Measurements from ENCODE around the gene ANKS1B.

Gene ANKS1B

GRCh38 chr12:99861731-99862130 lies 123.0 kb downstream of the ANKS1B start:
- no peaks in the 10 kb centered on the region for H3K36me3 ChIP-seq (ENCODE audit: insufficient read depth, low read length)
- no peak overlapping the region for H3K9ac ChIP-seq (ENCODE audit: low read length)
- TF ChIP-seq EZH2 (IDR thresholded peaks at IDR 0.05; ENCODE audit: borderline replicate concordance, low read length): no peak
- TF ChIP-seq CTCF (IDR thresholded peaks at IDR 0.05; ENCODE audit: low read length): no peak
- no peak overlapping the region for H3K27ac ChIP-seq (ENCODE audit: low read depth, low read length, poor library complexity, severe bottlenecking)
- H3K4me1 ChIP-seq (ENCODE audit: insufficient read depth, low read length, severe bottlenecking): no peaks in the 10 kb centered on the region
- no peak overlapping the region for H3K4me2 ChIP-seq (ENCODE audit: low read length)
- no peak overlapping the region for H2AFZ ChIP-seq (ENCODE audit: low read length)
- no peaks in the 10 kb centered on the region for H3K9me2 ChIP-seq (ENCODE audit: low read depth, low read length)
- H3F3A ChIP-seq (ENCODE audit: insufficient read depth, low read length): no peaks in the 10 kb centered on the region
- no peaks in the 10 kb centered on the region for H3K79me2 ChIP-seq (ENCODE audit: insufficient read depth, low read length)
- no peak overlapping the region for H3K4me3 ChIP-seq (ENCODE audit: low read depth, low read length, poor library complexity, severe bottlenecking)
- no peaks in the 10 kb centered on the region for H3K27me3 ChIP-seq (ENCODE audit: insufficient read depth, low read length)
- H4K20me1 ChIP-seq (ENCODE audit: insufficient read depth, low read length): no peaks in the 10 kb centered on the region
- H3K9me3 ChIP-seq (ENCODE audit: low read length): no peaks in the 10 kb centered on the region

DNA sequence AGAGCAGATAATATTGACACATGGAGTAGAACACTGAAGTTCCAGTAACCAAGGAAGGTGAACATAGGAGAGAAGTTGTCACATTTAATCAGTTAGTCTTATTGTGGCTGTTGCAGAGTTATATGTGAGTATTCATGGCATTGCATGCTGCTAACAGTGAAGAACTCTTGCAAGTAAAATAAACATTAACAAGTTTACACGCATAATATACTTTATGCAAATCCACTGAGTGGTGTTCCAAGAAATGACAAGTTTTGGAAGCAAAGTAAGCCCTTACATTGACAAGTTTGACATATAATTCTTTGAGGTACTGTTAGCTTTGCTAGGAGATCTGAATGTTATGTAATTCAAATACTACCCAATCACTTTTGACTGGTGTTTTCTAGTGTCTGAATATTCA lies 125.6 kb downstream of the ANKS1B start:
- no peaks in the 10 kb centered on the region for H3K9me2 ChIP-seq (ENCODE audit: low read depth, low read length)
- H3K9ac ChIP-seq (ENCODE audit: low read length): no peak overlapping the region
- H2AFZ ChIP-seq (ENCODE audit: low read length): no peak overlapping the region
- H3F3A ChIP-seq (ENCODE audit: insufficient read depth, low read length): no peaks in the 10 kb centered on the region
- no peaks in the 10 kb centered on the region for H3K27me3 ChIP-seq (ENCODE audit: insufficient read depth, low read length)
- no peak overlapping the region for H3K27ac ChIP-seq (ENCODE audit: low read depth, low read length, poor library complexity, severe bottlenecking)
- H3K36me3 ChIP-seq (ENCODE audit: insufficient read depth, low read length): no peaks in the 10 kb centered on the region
- no peak overlapping the region for H3K4me3 ChIP-seq (ENCODE audit: low read depth, low read length, poor library complexity, severe bottlenecking)
- TF ChIP-seq EZH2 (IDR thresholded peaks at IDR 0.05; ENCODE audit: borderline replicate concordance, low read length): no peak
- no peak for TF ChIP-seq CTCF (IDR thresholded peaks at IDR 0.05; ENCODE audit: low read length)
- no peaks in the 10 kb centered on the region for H3K79me2 ChIP-seq (ENCODE audit: insufficient read depth, low read length)
- no peaks in the 10 kb centered on the region for H4K20me1 ChIP-seq (ENCODE audit: insufficient read depth, low read length)
- H3K4me1 ChIP-seq (ENCODE audit: insufficient read depth, low read length, severe bottlenecking): no peaks in the 10 kb centered on the region
- H3K9me3 ChIP-seq (ENCODE audit: low read length): no peaks in the 10 kb centered on the region
- no peak overlapping the region for H3K4me2 ChIP-seq (ENCODE audit: low read length)

- Histone ChIP-seq H3K36me3 (ENCODE audit: insufficient read depth, low read length) (no peaks in the 10 kb centered on the region), H3K4me2 (ENCODE audit: low read length) (no peak overlapping the region), H3K27ac (ENCODE audit: low read depth, low read length, poor library complexity, severe bottlenecking) (no peak overlapping the region), H3K9me2 (ENCODE audit: low read depth, low read length) (no peaks in the 10 kb centered on the region), H3K4me3 (ENCODE audit: low read depth, low read length, poor library complexity, severe bottlenecking) (no peak overlapping the region), H3F3A (ENCODE audit: insufficient read depth, low read length) (no peaks in the 10 kb centered on the region), H2AFZ (ENCODE audit: low read length) (no peak overlapping the region), H3K27me3 (ENCODE audit: insufficient read depth, low read length) (no peaks in the 10 kb centered on the region), H4K20me1 (ENCODE audit: insufficient read depth, low read length) (no peaks in the 10 kb centered on the region), H3K79me2 (ENCODE audit: insufficient read depth, low read length) (no peaks in the 10 kb centered on the region), H3K9ac (ENCODE audit: low read length) (no peak overlapping the region), H3K9me3 (ENCODE audit: low read length) (no peaks in the 10 kb centered on the region), H3K4me1 (ENCODE audit: insufficient read depth, low read length, severe bottlenecking) (no peaks in the 10 kb centered on the region)
- TF ChIP-seq EZH2 (IDR thresholded peaks at IDR 0.05; ENCODE audit: borderline replicate concordance, low read length): no peak
- no peak for TF ChIP-seq CTCF (IDR thresholded peaks at IDR 0.05; ENCODE audit: low read length)
These were observed 132.1 kb downstream of the ANKS1B start for GRCh38 chr12:99852666-99853065.

Data from OCI-LY1 (cell line).